CD8-positive, alpha-beta memory T cell (primary cell): ENCODE results near the gene MRPL24. TPM values are rescaled to one million over a fixed set of nuclear protein-coding genes. Genes with fewer than 3 reads are reported as not detected.

ENCODE experiments used
- CTCF ChIA-PET: fragments of 350-600 bp; sonication (Branson Sonifier 250); formaldehyde crosslinking; loops from one replicate; lab custom pipeline; 2021; ENCODE audit warnings: antibody characterized with exemption; lab: Charles Lee
- POLR2A ChIA-PET: fragments of 350-600 bp; sonication (Branson Sonifier 250); formaldehyde crosslinking; loops from one replicate; lab custom pipeline; 2021; ENCODE audit warnings: antibody characterized with exemption; lab: Charles Lee
- DNase-seq, 5 donors: peaks; one replicate each; pipeline versions ENCODE4 v3.0.0 to v3.0.0-alpha.2; 2020 to 2022; ENCODE audit warnings: mixed read lengths in 1 of 5
- H3K27ac ChIP-seq: one replicate; pipeline ENCODE4 v1.7.0; 2013; ENCODE audit warnings: low read depth, mild to moderate bottlenecking, low read length, moderate library complexity
- H3K27me3 ChIP-seq: 2 replicates; pipeline ENCODE4 v1.7.0; 2013; ENCODE audit warnings: low read length, mild to moderate bottlenecking; ENCODE audit not compliant: insufficient read depth, poor library complexity, severe bottlenecking
- H3K36me3 ChIP-seq: 2 replicates; pipeline ENCODE4 v1.7.0; 2013; ENCODE audit warnings: mild to moderate bottlenecking, low read length, moderate library complexity; ENCODE audit not compliant: insufficient read depth
- H3K4me1 ChIP-seq: 2 replicates; pipeline ENCODE4 v1.7.0; 2013; ENCODE audit warnings: mild to moderate bottlenecking, low read length, moderate library complexity; ENCODE audit not compliant: insufficient read depth
- H3K4me3 ChIP-seq: 2 replicates; pipeline ENCODE4 v1.7.0; 2013; ENCODE audit warnings: mild to moderate bottlenecking, low read length
- H3K9me3 ChIP-seq: 2 replicates; pipeline ENCODE4 v1.7.0; 2013; ENCODE audit warnings: mild to moderate bottlenecking, low read length
- H3K27ac Mint-ChIP-seq, 8 donors: one replicate each; pipeline ENCODE4 v1.8.0; 2020 to 2021; ENCODE audit warnings: mixed read lengths in 8 of 8, mild to moderate bottlenecking in 6 of 8, inconsistent platforms in 3 of 8, moderate library complexity in 3 of 8
- H3K27me3 Mint-ChIP-seq, 2 donors: one replicate each; pipeline ENCODE4 v1.8.0; 2020 to 2021; ENCODE audit warnings: mixed read lengths in 2 of 2, mild to moderate bottlenecking in 1 of 2, moderate library complexity in 1 of 2
- H3K36me3 Mint-ChIP-seq, 3 donors: one replicate each; pipeline ENCODE4 v1.8.0; 2020 to 2021; ENCODE audit warnings: mixed read lengths in 3 of 3, inconsistent platforms in 1 of 3, mild to moderate bottlenecking in 1 of 3
- H3K4me1 Mint-ChIP-seq, 3 donors: one replicate each; pipeline ENCODE4 v1.8.0; 2020 to 2021; ENCODE audit warnings: mixed read lengths in 3 of 3, inconsistent platforms in 1 of 3, mild to moderate bottlenecking in 1 of 3
- H3K4me3 Mint-ChIP-seq, 7 donors: one replicate each; pipeline ENCODE4 v1.8.0; 2020 to 2021; ENCODE audit warnings: mixed read lengths in 7 of 7, mild to moderate bottlenecking in 6 of 7, moderate library complexity in 4 of 7, inconsistent platforms in 2 of 7
- H3K9me3 Mint-ChIP-seq, 5 donors: one replicate each; pipeline ENCODE4 v1.8.0; 2020 to 2022; ENCODE audit warnings: mixed read lengths in 5 of 5, mild to moderate bottlenecking in 3 of 5, moderate library complexity in 2 of 5, inconsistent platforms in 1 of 5
- polyA plus RNA-seq: library from polyadenylated mRNA; unstranded; fragments of 300-500 nt; fragmentation: Illumina TruSeq; gene quantifications from one replicate; pipeline ENCODE4 v1.2.3, GENCODE V29; 2021
- total RNA-seq, 2 experiments: library from RNA; stranded (reverse); gene quantifications; one replicate each; pipeline ENCODE4 v1.2.3, GENCODE V29; 2021

MRPL24 gene
- total and polyA plus RNA-seq, 3 experiments from 2014 or later, result 92.2 to 131 (median 122) TPM

DNA sequence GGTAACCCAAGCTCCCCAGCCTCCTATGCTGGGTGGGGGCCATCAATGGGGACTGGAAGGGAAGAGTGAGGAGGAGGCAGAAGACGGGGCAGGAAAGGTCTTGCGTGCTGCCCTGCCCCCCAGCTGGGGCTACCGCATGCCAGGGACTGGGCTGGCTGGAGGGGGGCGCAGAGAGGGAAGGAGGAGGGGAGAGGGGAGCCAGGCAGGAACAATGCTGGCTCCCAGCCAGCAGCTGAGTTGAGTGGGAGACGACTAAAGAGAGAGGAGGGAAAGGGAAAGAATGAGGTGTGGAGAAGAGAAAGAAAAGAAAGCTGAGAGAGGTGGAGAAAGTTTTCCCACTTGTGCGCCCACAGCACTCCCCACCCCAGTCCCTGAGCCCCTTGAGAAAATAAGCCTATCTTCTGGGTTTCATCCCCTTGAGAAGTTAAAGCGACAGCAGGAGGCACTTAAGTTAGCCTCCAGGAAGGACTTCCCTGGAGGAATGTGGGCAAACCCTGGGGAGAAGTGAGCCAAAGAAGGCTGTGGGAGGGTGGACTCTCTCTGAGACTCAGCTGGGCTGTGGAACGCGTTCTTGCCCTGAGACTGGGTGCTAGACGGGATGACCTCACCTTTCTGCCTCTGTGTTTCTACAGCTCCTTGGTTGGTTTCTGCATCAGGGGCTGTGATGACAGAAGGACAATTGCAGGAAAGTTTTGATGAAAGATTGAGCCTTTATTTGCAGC is 50.8 kb downstream of the MRPL24 start:
- CTCF ChIA-PET, result interaction anchor here (0.6 to 6.8 kb wide), 33 partner anchors 9 to 309 kb away, joined by 3 to 183 read pairs (median 5); partner anchors contain the start of genes CRABP2, HDGF, INSRR and ISG20L2
- Mint-ChIP-seq H3K9me3 (no peaks in the 10 kb centered on the region), H3K4me3 (no peak overlapping the region), H3K27me3 (peaks cover 45 to 59% of the 10 kb centered on the region in 2 donors), H3K4me1 (peaks cover 9 to 30% (median 15%) of the 10 kb centered on the region in 3 donors), H3K36me3 (no peaks in the 10 kb centered on the region), H3K27ac (no peak overlapping the region)
- H3K9me3 ChIP-seq, result no peaks in the 10 kb centered on the region
- no peaks in the 10 kb centered on the region for H3K36me3 ChIP-seq
- no peak overlapping the region for H3K27ac ChIP-seq
- no peak overlapping the region for H3K4me3 ChIP-seq
- DNase-seq, result no peak
- POLR2A ChIA-PET, result interaction anchor here (1.3 to 1.9 kb wide), 2 partner anchors 36 to 38 kb away, joined by 4 to 9 read pairs; partner anchors contain the start of genes ISG20L2 and METTL25B
- peaks cover 25% of the 10 kb centered on the region for H3K27me3 ChIP-seq
- H3K4me1 ChIP-seq, result peaks cover 3% of the 10 kb centered on the region

DNA sequence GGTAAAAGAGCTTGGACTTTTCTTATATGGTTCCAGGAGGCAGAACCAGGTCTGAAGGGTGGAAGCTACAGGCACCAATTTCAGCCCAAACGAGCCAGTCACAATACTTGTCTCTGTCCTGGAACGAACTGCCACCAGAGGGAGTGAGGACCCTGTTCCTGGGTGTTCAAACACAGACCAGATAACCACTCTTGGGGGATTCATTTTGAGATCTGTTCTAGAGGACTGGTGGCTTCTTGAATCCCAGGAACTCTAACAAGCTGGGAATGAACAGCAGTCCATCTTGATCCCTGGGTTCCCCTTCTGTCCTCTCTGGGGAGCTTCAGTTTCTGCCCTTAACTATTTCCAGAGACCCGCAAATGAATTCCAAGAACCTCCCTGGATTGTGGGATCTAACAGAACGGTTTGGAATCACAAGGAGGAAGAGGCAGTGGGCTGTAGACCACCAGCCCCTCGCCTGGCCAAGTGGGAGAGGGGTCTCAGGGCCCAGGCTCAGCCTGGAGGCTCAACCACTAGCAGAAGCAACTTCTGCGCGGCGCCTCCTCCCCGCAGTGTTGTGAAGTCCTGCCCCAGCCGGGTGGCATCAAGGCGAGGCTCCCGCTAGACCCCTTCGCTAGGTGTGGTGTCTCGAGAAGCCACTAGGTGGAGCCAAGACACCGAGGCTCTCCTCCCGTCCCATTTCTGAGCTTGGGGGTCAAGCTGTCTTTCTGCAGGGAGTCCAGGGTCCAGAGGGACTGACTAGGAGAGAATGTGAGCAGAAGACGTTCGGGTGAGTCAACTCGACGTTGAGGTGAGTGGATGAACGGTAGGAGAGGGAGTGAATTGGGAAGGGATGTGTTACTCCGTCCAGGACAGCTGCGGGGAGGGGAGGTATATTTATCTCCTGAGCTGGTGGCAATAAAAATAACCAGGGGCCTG is 51.6 kb downstream of the MRPL24 start:
- Mint-ChIP-seq H3K4me1 (peaks cover 12 to 33% (median 18%) of the 10 kb centered on the region in 3 donors), H3K4me3 (peak overlapping the region in 2 of 7 donors; percentile 61 to 76), H3K27ac (peak overlapping the region in 1 of 8 donors; percentile 83), H3K27me3 (peaks cover 46 to 59% of the 10 kb centered on the region in 2 donors), H3K36me3 (no peaks in the 10 kb centered on the region), H3K9me3 (no peaks in the 10 kb centered on the region)
- Histone ChIP-seq H3K27ac (no peak overlapping the region), H3K4me1 (peaks cover 7% of the 10 kb centered on the region), H3K36me3 (no peaks in the 10 kb centered on the region), H3K27me3 (peaks cover 25% of the 10 kb centered on the region), H3K4me3 (no peak overlapping the region), H3K9me3 (no peaks in the 10 kb centered on the region)
- DNase-seq, result peak; percentile 63 to 84 (median 70)
- POLR2A ChIA-PET, result interaction anchor here (1.3 to 1.9 kb wide), 2 partner anchors 37 to 39 kb away, joined by 4 to 9 read pairs; partner anchors contain the start of genes ISG20L2 and METTL25B
- CTCF ChIA-PET, result interaction anchor here (0.6 to 6.8 kb wide), 36 partner anchors 9 to 308 kb away, joined by 3 to 183 read pairs (median 5); partner anchors contain the start of genes CRABP2, HDGF, INSRR and ISG20L2

Other genes starting within 250 kb of the MRPL24 start
- gene MEF2D, start 240.3 kb downstream of the MRPL24 start, total RNA-seq, result 10 to 100 TPM; 32.9 to 35.4 TPM
- 19.2 TPM for gene MEF2D, start 240.3 kb downstream of the MRPL24 start, polyA plus RNA-seq
- 1 to 10 TPM; 4.4 to 4.7 TPM for gene IQGAP3, start 168.5 kb downstream of the MRPL24 start, total RNA-seq
- not detected for gene IQGAP3, start 168.5 kb downstream of the MRPL24 start, polyA plus RNA-seq
- gene TTC24, start 161.4 kb downstream of the MRPL24 start, total RNA-seq, result 1 to 10 TPM; 7.3 to 7.4 TPM
- 2.3 TPM for gene TTC24, start 161.4 kb downstream of the MRPL24 start, polyA plus RNA-seq
- gene NAXE, start 149.3 kb downstream of the MRPL24 start, total RNA-seq, result 10 to 100 TPM; 63.0 to 69.1 TPM
- gene NAXE, start 149.3 kb downstream of the MRPL24 start, polyA plus RNA-seq, result 113 TPM
- 100 to 1,000 TPM; 123 to 131 TPM for gene GPATCH4, start 139.6 kb downstream of the MRPL24 start, total RNA-seq
- 58.7 TPM for gene GPATCH4, start 139.6 kb downstream of the MRPL24 start, polyA plus RNA-seq
- gene HAPLN2, start 121.7 kb downstream of the MRPL24 start, total RNA-seq, result not detected
- not detected for gene HAPLN2, start 121.7 kb downstream of the MRPL24 start, polyA plus RNA-seq
- not detected for gene BCAN, start 99.0 kb downstream of the MRPL24 start, total RNA-seq
- not detected for gene BCAN, start 99.0 kb downstream of the MRPL24 start, polyA plus RNA-seq
- not detected for gene NES, start 63.7 kb downstream of the MRPL24 start, total RNA-seq
- not detected for gene NES, start 63.7 kb downstream of the MRPL24 start, polyA plus RNA-seq
- gene CRABP2, start 35.5 kb downstream of the MRPL24 start, total RNA-seq, result under 1 TPM; 0.66 to 0.71 TPM
- not detected for gene CRABP2, start 35.5 kb downstream of the MRPL24 start, polyA plus RNA-seq
- gene METTL25B, start 12.6 kb downstream of the MRPL24 start, total RNA-seq, result 10 to 100 TPM; 29.6 to 29.7 TPM
- 4.2 TPM for gene METTL25B, start 12.6 kb downstream of the MRPL24 start, polyA plus RNA-seq
- 10 to 100 TPM; 69.4 to 75.9 TPM for gene ISG20L2, start 12.3 kb downstream of the MRPL24 start, total RNA-seq
- gene ISG20L2, start 12.3 kb downstream of the MRPL24 start, polyA plus RNA-seq, result 25.0 TPM
- 100 to 1,000 TPM; 297 to 299 TPM for gene HDGF, start 10.6 kb upstream of the MRPL24 start, total RNA-seq
- gene HDGF, start 10.6 kb upstream of the MRPL24 start, polyA plus RNA-seq, result 46.0 TPM
- 100 to 1,000 TPM; 106 to 111 TPM for gene PRCC, start 26.4 kb upstream of the MRPL24 start, total RNA-seq
- 45.9 TPM for gene PRCC, start 26.4 kb upstream of the MRPL24 start, polyA plus RNA-seq
- 100 to 1,000 TPM; 163 to 170 TPM for gene SH2D2A, start 75.8 kb upstream of the MRPL24 start, total RNA-seq
- gene SH2D2A, start 75.8 kb upstream of the MRPL24 start, polyA plus RNA-seq, result 62.1 TPM
- gene INSRR, start 118.0 kb upstream of the MRPL24 start, total RNA-seq, result under 1 TPM in 1 of 2 experiments, not detected in 1; 0.07 TPM
- not detected for gene INSRR, start 118.0 kb upstream of the MRPL24 start, polyA plus RNA-seq
- 1 to 10 TPM; 2.9 to 3.0 TPM for gene NTRK1, start 119.8 kb upstream of the MRPL24 start, total RNA-seq
- not detected for gene NTRK1, start 119.8 kb upstream of the MRPL24 start, polyA plus RNA-seq
- gene PEAR1, start 152.6 kb upstream of the MRPL24 start, total RNA-seq, result not detected
- not detected for gene PEAR1, start 152.6 kb upstream of the MRPL24 start, polyA plus RNA-seq
- gene LRRC71, start 179.5 kb upstream of the MRPL24 start, total RNA-seq, result not detected
- gene LRRC71, start 179.5 kb upstream of the MRPL24 start, polyA plus RNA-seq, result not detected